Activated CD4-positive, alpha-beta memory T cell treated with anti-CD3 and anti-CD28 coated beads, Interleukin-2, amount 10 ng/mL, durations not matched to agents 7 days and 5 days (primary cell): ENCODE data around the gene TMEM51. TPM values are rescaled to one million over a fixed set of nuclear protein-coding genes. Genes with fewer than 3 reads are reported as not detected.
"Not testable (repeated sequence)": the region's sequence is repeated elsewhere in the genome, so short reads cannot be mapped to it uniquely, and the experiment has no call there.

ENCODE experiments used
- CTCF ChIA-PET: fragments of 350-600 bp; sonication (Branson Sonifier 250); formaldehyde crosslinking; loops from one replicate; lab custom pipeline; 2021; ENCODE audit warnings: antibody characterized with exemption, inconsistent platforms; lab: Charles Lee
- POLR2A ChIA-PET: fragments of 350-600 bp; sonication (Branson Sonifier 250); formaldehyde crosslinking; loops from one replicate; lab custom pipeline; 2021; ENCODE audit warnings: antibody characterized with exemption; lab: Charles Lee
- DNase-seq: peaks from one replicate; pipeline ENCODE4 v3.0.0-alpha.2; 2020
- H3K27ac Mint-ChIP-seq: one replicate; pipeline ENCODE4 v1.8.0; 2021; ENCODE audit warnings: mild to moderate bottlenecking, mixed read lengths
- H3K27me3 Mint-ChIP-seq: one replicate; pipeline ENCODE4 v1.8.0; 2021; ENCODE audit warnings: mixed read lengths
- H3K36me3 Mint-ChIP-seq: one replicate; pipeline ENCODE4 v1.8.0; 2021; ENCODE audit warnings: low read depth, mixed read lengths
- H3K4me1 Mint-ChIP-seq: one replicate; pipeline ENCODE4 v1.8.0; 2021; ENCODE audit warnings: mixed read lengths
- H3K4me3 Mint-ChIP-seq: one replicate; pipeline ENCODE4 v1.8.0; 2021; ENCODE audit warnings: mild to moderate bottlenecking, mixed read lengths
- H3K9me3 Mint-ChIP-seq: one replicate; pipeline ENCODE4 v1.8.0; 2021; ENCODE audit warnings: mixed read lengths
- total RNA-seq, 2 experiments: library from RNA; stranded (reverse); gene quantifications; one replicate each; pipeline ENCODE4 v1.2.3, GENCODE V29; 2021

The TMEM51 gene
- total RNA-seq, 2 experiments from 2014 or later = not detected

DNA sequence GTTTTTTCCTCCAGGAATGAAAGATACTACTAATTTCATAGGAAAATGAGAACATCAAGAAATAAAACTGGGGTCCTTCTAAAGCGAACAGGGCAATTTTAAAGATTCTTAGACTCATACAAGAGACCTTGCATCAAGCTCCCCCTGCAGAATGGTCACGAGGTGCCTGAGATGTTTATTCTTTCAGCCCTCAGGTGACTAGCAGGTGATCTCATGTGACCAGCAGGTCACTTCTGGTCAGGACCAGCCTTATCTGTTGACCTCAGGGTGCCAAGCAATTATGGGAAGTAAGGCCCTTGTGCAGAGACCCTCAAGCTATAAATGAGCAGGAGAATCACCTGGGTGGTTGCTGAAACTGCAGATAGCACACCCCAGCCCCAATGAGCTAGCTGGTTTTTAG, 20.6 kb upstream of the TMEM51 start:
- H3K27ac Mint-ChIP-seq = no peak overlapping the region
- peaks cover 49% of the 10 kb centered on the region for H3K27me3 Mint-ChIP-seq
- H3K36me3 Mint-ChIP-seq = no peaks in the 10 kb centered on the region
- ChIA-PET POLR2A (interaction anchor here (0.6 kb wide), 1 partner anchor 126 kb away, joined by 3 read pairs; no protein-coding TSS in a partner anchor), CTCF (interaction anchor here (0.7 to 1.1 kb wide), 3 partner anchors 10 to 263 kb away, joined by 3 read pairs; no protein-coding TSS in a partner anchor)
- H3K9me3 Mint-ChIP-seq = no peaks in the 10 kb centered on the region
- no peak overlapping the region for H3K4me3 Mint-ChIP-seq
- no peak for DNase-seq
- no peaks in the 10 kb centered on the region for H3K4me1 Mint-ChIP-seq

DNA sequence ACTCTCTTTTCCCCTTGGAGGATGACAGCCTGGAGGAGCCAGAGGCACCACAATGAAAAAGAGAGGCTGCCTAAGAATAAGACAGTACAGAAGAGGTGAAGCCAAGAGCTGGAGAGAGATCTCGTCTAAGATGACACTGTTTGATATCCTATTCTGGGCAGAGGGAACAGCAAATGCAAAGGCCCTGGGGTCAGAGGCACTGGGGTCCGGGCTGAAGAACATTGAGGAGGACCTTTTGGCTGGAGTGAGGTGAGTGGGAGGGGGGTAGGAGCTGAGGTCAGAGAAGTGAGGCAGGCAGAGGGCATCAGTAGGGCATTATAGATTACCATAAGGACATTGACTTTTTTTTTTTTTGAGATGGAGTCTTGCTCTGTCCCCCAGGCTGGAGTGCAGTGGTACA, 19.3 kb upstream of the TMEM51 start:
- POLR2A ChIA-PET = no interaction called here

DNA sequence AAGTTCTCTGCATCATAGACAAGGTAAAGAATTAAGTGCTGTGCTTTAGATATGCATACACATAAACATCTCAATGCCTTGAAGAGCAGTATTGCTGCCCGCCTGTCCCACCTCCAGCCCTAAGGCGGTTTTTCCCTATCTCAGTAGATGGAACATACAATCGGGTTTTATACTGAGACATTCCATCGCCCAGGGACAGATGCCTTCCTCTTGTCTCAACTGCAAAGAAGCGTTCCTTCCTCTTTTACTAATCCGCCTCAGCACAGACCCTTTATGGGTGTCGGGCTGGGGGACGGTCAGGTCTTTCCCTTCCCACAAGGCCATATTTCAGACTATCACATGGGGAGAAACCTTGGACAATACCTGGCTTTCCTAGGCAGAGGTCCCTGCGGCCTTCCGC, 17.9 kb upstream of the TMEM51 start:
- DNase-seq, H3K4me1 Mint-ChIP-seq, POLR2A ChIA-PET, H3K9me3 Mint-ChIP-seq, H3K36me3 Mint-ChIP-seq, H3K27ac Mint-ChIP-seq, H3K4me3 Mint-ChIP-seq, CTCF ChIA-PET: not testable (repeated sequence)
- peaks cover 50% of the 10 kb centered on the region for H3K27me3 Mint-ChIP-seq

More for the DNA sequence above, 19.3 kb upstream of the TMEM51 start:
- peaks cover 54% of the 10 kb centered on the region for H3K27me3 Mint-ChIP-seq
- H3K36me3 Mint-ChIP-seq = no peaks in the 10 kb centered on the region
- H3K27ac Mint-ChIP-seq = no peak overlapping the region
- no peak overlapping the region for H3K4me3 Mint-ChIP-seq
- CTCF ChIA-PET = no interaction called here
- H3K4me1 Mint-ChIP-seq = no peaks in the 10 kb centered on the region
- no peaks in the 10 kb centered on the region for H3K9me3 Mint-ChIP-seq
- DNase-seq = no peak

DNA sequence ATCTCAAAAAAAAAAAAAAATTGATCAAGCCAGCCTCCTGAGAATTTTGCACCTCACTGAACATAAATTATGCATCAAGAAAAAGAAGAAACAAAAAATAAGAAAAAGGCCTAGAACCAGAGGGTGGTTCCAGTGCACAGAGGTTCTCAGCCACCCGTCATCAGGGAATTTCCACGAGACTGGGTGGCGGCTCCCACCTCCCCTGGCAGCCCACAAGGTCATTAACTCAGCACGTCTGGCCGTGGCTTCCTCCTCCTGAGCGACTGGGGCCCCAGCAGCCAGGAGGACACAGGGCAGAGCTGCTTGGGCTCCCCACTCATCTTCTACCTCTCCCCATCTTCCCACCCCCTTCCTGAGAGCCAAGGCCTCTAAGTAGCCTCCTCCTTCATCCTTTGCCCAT, 15.7 kb upstream of the TMEM51 start:
- Mint-ChIP-seq H3K4me3 (no peak overlapping the region), H3K9me3 (no peaks in the 10 kb centered on the region), H3K36me3 (no peaks in the 10 kb centered on the region), H3K4me1 (no peaks in the 10 kb centered on the region), H3K27me3 (peaks cover 61% of the 10 kb centered on the region), H3K27ac (no peak overlapping the region)
- DNase-seq = no peak
- ChIA-PET CTCF (no interaction called here), POLR2A (no interaction called here)

DNA sequence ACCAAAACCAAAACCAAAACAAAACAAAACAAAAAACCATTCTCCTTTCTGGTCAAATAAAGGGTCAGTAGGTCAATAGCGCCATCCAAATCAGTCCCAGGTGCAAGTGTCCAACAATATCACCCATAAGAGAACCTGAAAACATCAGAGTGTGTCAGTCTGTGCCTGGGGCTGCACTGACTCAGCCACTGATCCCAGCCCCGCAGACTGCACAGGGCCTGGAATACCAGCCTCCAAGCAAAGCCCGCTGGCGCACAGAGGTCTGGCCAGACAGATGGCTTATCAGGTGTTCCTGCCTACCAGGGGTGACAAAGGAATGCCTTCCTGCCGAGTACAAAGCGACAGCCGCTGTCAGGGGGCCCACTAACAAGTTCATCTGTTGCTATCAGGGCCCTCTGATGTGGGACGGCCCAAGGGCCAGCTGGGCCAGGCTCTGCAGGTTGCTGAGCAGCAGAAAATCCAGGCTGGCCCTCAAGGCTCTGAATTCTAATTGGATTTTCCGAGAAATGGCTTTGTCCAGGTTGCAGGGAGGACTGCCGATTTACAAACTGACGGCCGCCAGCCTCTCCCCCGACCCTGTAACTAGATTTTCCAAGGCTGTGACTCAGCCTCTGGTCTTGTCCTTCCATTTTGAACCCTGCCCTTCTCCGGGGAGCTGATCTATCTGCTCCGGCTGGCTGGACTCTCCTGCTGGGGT, 13.7 kb upstream of the TMEM51 start:
- DNase-seq = no peak
- Mint-ChIP-seq H3K36me3 (no peaks in the 10 kb centered on the region), H3K9me3 (no peaks in the 10 kb centered on the region), H3K27ac (no peak overlapping the region), H3K4me1 (no peaks in the 10 kb centered on the region), H3K27me3 (peaks cover 57% of the 10 kb centered on the region), H3K4me3 (no peak overlapping the region)
- CTCF ChIA-PET = interaction anchor here (1.5 kb wide), 1 partner anchor 132 kb away, joined by 4 read pairs; no protein-coding TSS in a partner anchor
- POLR2A ChIA-PET = no interaction called here

DNA sequence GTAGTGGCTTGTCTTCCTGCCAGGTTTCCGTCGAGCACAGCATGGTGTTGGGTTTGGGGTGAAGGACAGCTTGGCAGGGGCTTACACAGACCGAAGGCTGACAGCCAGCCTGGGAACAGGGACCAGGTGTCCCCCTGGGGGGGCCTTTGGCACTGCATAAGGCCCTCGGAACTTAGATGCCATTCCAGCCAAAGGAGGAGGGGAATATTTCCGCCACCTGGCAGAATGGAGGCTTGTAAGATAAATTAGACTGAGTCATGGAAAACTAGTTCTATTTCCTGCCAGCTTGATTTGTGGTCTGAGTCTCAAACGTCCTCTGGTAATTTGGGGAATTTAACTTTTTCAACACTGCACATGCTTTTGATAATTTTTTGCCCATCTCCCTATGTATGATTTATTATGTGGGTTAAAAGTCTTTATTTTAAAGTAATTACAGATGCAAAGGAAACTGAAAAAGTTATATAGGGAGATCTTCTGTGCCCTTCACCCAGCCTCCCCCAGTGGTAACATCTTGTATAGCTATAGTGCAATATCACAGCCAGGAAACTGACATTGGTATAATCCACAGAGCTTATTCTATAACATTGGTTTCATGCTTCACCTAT, 11.5 kb upstream of the TMEM51 start:
- H3K4me1 Mint-ChIP-seq = no peaks in the 10 kb centered on the region
- peaks cover 52% of the 10 kb centered on the region for H3K27me3 Mint-ChIP-seq
- no peaks in the 10 kb centered on the region for H3K36me3 Mint-ChIP-seq
- POLR2A ChIA-PET = interaction anchor here (1.0 kb wide), 1 partner anchor 41 kb away, joined by 5 read pairs; no protein-coding TSS in a partner anchor
- no peak for DNase-seq
- H3K9me3 Mint-ChIP-seq = no peaks in the 10 kb centered on the region
- CTCF ChIA-PET = interaction anchor here (1.7 kb wide), 1 partner anchor 13 kb away, joined by 4 read pairs; no protein-coding TSS in a partner anchor
- H3K27ac Mint-ChIP-seq = no peak overlapping the region
- no peak overlapping the region for H3K4me3 Mint-ChIP-seq

DNA sequence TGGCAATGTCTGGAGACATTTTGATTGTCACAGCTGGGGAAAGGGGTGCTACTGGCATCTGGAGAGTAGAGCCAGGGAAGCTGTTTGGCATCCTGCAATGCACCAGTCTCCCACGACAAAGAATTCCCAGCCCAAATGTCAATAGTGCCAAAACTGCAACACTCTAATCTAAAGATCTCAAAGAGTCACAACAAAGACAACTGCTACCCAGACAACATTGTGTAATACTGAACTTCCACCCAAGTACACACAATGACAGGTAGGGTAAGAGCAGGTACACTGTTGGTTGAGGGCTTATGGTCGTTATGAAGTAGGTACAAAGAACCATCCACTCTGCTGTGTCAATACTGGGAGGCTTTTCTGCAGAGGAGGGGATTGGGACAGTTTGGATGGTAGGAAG, 8.2 kb upstream of the TMEM51 start:
- H3K36me3 Mint-ChIP-seq = no peaks in the 10 kb centered on the region
- H3K27ac Mint-ChIP-seq = no peak overlapping the region
- POLR2A ChIA-PET = no interaction called here
- no peaks in the 10 kb centered on the region for H3K9me3 Mint-ChIP-seq
- H3K27me3 Mint-ChIP-seq = peaks cover 51% of the 10 kb centered on the region
- H3K4me3 Mint-ChIP-seq = no peak overlapping the region
- CTCF ChIA-PET = interaction anchor here (0.7 kb wide), 1 partner anchor 15 kb away, joined by 3 read pairs; no protein-coding TSS in a partner anchor
- DNase-seq = no peak
- H3K4me1 Mint-ChIP-seq = no peaks in the 10 kb centered on the region

DNA sequence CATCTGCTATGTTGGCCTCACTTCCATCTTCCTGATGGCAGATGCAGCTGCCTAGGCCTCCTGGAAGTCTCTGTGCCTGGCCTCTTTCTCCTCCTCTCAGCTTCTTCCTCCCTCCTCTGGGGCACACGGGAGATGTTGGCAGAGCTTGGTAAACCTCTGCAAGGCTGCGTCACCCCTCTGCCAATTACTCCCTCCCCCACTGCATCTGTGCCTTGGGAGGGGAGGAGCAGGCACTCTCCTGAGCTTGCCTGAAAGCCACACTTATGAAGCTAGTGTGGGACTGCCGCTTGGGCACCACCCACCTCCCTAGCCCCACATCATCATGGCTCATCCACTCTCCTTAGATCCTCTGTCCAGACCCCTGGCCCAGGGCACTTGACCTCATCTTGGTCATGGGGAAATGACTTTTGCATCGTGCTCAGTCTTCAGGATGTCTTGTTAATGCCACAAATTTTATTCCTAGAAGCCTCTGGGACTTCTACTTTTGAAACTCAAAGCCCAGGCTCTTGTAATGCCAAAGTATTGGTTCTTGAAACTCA, 7.3 kb upstream of the TMEM51 start:
- Mint-ChIP-seq H3K36me3 (no peaks in the 10 kb centered on the region), H3K4me1 (no peaks in the 10 kb centered on the region), H3K27ac (no peak overlapping the region), H3K4me3 (no peak overlapping the region), H3K9me3 (no peaks in the 10 kb centered on the region), H3K27me3 (peaks cover 54% of the 10 kb centered on the region)
- CTCF ChIA-PET = no interaction called here
- DNase-seq = no peak
- POLR2A ChIA-PET = no interaction called here

DNA sequence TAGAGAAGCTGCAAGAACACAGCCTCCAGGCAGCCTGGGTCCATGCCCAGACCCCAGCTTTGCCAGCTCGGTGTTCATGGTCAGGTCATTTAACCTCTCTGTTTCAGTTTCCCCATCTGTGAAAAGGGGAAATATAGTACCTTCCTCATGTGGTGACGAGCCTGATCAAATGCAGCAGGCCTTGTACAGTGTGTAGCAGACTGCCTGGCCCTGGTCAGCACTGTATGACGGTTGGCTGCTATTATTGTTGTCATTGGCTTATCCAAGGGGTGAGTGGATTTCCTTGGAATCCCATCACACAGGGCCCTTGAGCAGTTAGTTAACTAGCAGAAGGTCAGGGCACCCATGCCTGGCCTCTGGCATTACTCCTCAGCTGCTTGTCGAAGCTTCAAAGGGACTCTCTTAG, 6.6 kb upstream of the TMEM51 start:
- Mint-ChIP-seq H3K4me1 (no peaks in the 10 kb centered on the region), H3K4me3 (no peak overlapping the region), H3K27ac (no peak overlapping the region), H3K27me3 (peaks cover 56% of the 10 kb centered on the region), H3K9me3 (no peaks in the 10 kb centered on the region), H3K36me3 (no peaks in the 10 kb centered on the region)
- DNase-seq = no peak
- CTCF ChIA-PET = no interaction called here
- POLR2A ChIA-PET = no interaction called here

DNA sequence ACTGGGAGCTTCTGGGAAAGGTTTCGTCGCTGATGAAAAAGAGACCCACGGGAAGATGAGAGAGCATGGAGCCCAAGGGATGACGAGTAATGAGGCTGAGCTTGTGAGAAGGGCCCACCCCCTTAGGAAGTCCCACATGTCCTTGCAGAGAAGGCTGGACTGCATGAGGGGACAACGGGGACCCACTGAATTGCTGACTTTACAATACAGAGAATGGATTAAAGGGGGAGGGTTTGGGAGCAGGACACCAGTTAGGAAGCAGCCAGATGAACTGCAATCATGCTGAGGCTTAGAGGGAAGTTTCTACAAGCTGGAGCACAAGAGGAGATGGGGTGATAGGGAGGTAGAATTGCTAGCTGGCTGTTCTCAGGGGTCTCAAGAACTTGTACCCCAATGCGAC, 5.5 kb upstream of the TMEM51 start:
- Mint-ChIP-seq H3K4me3 (no peak overlapping the region), H3K9me3 (no peaks in the 10 kb centered on the region), H3K4me1 (peaks cover 2% of the 10 kb centered on the region), H3K27ac (no peak overlapping the region), H3K27me3 (peaks cover 57% of the 10 kb centered on the region), H3K36me3 (no peaks in the 10 kb centered on the region)
- ChIA-PET CTCF (interaction anchor here (1.0 kb wide), 1 partner anchor 9 kb away, joined by 3 read pairs; no protein-coding TSS in a partner anchor), POLR2A (no interaction called here)
- no peak for DNase-seq

DNA sequence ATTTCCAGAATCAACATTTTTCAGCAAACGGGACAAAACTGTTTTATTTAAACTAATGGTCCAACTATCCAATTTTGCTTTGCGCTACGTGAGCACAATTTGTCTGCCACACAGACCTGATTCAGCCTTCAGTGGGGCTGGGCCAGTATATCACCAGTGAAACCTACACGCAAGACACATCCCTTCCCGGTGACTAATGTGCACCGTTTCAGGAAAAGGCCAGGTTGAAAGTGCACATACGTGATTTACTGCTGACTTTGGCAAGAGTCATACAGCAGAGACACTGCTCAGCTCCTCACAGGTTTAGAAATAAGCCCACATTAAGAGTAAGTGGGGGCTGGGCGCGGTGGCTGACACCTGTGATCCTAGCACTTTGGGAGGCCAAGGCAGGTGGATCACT, 5.1 kb upstream of the TMEM51 start:
- ChIA-PET POLR2A (no interaction called here), CTCF (interaction anchor here (1.0 kb wide), 1 partner anchor 10 kb away, joined by 3 read pairs; no protein-coding TSS in a partner anchor)
- H3K27ac Mint-ChIP-seq = no peak overlapping the region
- no peaks in the 10 kb centered on the region for H3K9me3 Mint-ChIP-seq
- H3K27me3 Mint-ChIP-seq = peaks cover 57% of the 10 kb centered on the region
- no peaks in the 10 kb centered on the region for H3K36me3 Mint-ChIP-seq
- H3K4me1 Mint-ChIP-seq = peaks cover 2% of the 10 kb centered on the region
- no peak for DNase-seq
- H3K4me3 Mint-ChIP-seq = no peak overlapping the region

DNA sequence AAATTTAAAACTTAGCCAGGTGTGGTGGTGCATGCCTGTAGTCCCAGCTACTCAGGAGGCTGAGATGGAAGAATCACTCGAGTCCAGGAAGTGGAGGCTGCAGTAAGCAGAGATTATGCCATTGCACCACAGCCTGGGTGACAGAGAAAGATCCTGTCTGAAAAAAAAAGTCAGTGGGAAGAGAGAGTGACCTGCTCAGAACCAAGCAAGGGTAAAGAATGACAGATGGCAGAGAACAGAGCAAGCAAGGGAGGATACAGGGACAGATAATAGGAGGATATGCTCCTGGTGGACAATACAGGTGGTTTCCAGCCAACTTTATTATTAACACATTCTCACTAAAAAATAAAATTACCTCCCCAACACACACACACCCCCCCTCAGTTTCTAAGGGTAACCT, 4.6 kb upstream of the TMEM51 start:
- POLR2A ChIA-PET = no interaction called here
- H3K27me3 Mint-ChIP-seq = peaks cover 57% of the 10 kb centered on the region
- CTCF ChIA-PET = interaction anchor here (1.4 kb wide), 1 partner anchor 123 kb away, joined by 4 read pairs; no protein-coding TSS in a partner anchor
- peaks cover 2% of the 10 kb centered on the region for H3K4me1 Mint-ChIP-seq
- no peaks in the 10 kb centered on the region for H3K9me3 Mint-ChIP-seq
- no peaks in the 10 kb centered on the region for H3K36me3 Mint-ChIP-seq
- H3K4me3 Mint-ChIP-seq = no peak overlapping the region
- H3K27ac Mint-ChIP-seq = no peak overlapping the region
- DNase-seq = no peak

DNA sequence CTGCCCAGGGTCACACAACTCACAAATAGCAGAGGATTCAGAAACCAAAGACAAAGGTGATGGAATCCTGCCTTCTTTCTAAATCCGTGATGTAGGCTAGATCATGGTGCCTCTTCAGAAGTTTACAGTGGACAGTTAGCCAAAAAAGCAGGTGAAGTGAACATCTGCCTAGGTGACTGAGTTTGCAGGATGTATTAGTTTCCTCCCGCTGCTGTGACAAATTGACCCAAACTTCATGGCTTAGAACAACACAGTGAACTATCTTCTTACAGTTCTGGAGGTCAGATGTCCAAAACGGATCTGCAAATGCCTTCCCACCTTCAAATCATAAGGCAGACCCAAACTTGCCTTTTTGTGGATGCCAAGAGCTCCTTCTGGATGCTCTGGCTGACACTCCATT, 3.2 kb upstream of the TMEM51 start:
- CTCF ChIA-PET = interaction anchor here (1.2 to 1.4 kb wide), 2 partner anchors 22 to 121 kb away, joined by 3 to 4 read pairs; no protein-coding TSS in a partner anchor
- Mint-ChIP-seq H3K9me3 (no peaks in the 10 kb centered on the region), H3K27me3 (peaks cover 63% of the 10 kb centered on the region), H3K4me1 (peaks cover 8% of the 10 kb centered on the region), H3K27ac (no peak overlapping the region), H3K4me3 (no peak overlapping the region), H3K36me3 (peaks cover 3% of the 10 kb centered on the region)
- no peak for DNase-seq
- POLR2A ChIA-PET = no interaction called here
